ENCODE data around the gene PIEZO2.

Gene PIEZO2

DNA sequence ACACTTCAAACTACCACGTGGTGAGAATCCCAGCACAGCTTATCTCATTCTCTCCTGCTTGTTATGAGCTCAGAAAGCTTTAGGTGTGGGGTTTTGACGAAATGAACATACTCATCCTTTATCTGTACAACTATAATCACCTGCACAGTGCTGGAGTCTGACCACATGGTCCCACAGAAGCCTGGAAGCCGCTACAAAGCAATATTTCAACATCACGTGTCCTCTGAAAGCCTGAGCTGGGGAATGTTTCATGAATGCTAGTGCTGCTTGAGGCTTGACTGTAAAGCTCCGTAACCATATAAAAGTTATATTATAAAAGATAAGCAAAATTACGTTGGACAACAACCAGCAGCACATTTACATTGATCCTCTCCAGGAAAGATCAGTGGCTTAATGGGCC lies 43.9 kb downstream of the PIEZO2 start:
- WGBS (ENCODE audit: insufficient coverage): 100% methylated on average over 1 of the region's 6 CpGs

GRCh38 chr18:11104307-11104706 lies 45.1 kb downstream of the PIEZO2 start:
- Histone ChIP-seq H3K4me3 (ENCODE audit: control insufficient read depth in 1 of 7, extremely low read depth in 1 of 7, insufficient read depth in 4 of 7, low read depth in 2 of 7, low read length in 6 of 7) (no peak overlapping the region), H3K4me1 (ENCODE audit: control extremely low read depth in 1 of 4, control insufficient read depth in 4 of 4, insufficient read depth in 4 of 4, low read length in 3 of 4) (no peaks in the 10 kb centered on the region), H3K27me3 (replicated peaks in 2 of 5; ENCODE audit: control insufficient read depth in 4 of 5, insufficient read depth in 5 of 5, low read length in 4 of 5) (no peaks in the 10 kb centered on the region), H3K9me3 (ENCODE audit: control extremely low read depth in 1 of 5, control insufficient read depth in 4 of 5, insufficient read depth in 2 of 5, low read depth in 1 of 5, low read length in 4 of 5) (no peaks in the 10 kb centered on the region), H3K27ac (ENCODE audit: insufficient read depth in 1 of 2, low read depth in 1 of 2, low read length in 2 of 2, poor library complexity in 1 of 2, severe bottlenecking in 2 of 2) (no peak overlapping the region), H3K36me3 (ENCODE audit: control insufficient read depth in 4 of 4, insufficient read depth in 4 of 4, low read length in 3 of 4) (no peaks in the 10 kb centered on the region)
- ChIA-PET POLR2A (no interaction called here), CTCF (no interaction called here)
- 94% methylated on average over 5 of the region's 5 CpGs for WGBS (ENCODE audit: insufficient coverage)
- DNase-seq: no peak

More for the DNA sequence above, 43.9 kb downstream of the PIEZO2 start:
- CTCF ChIA-PET: no interaction called here
- H3K27me3 ChIP-seq (replicated peaks in 2 of 5; ENCODE audit: control insufficient read depth in 4 of 5, insufficient read depth in 5 of 5, low read length in 4 of 5): no peaks in the 10 kb centered on the region
- no peak for DNase-seq
- no peaks in the 10 kb centered on the region for H3K36me3 ChIP-seq (ENCODE audit: control insufficient read depth in 4 of 4, insufficient read depth in 4 of 4, low read length in 3 of 4)
- POLR2A ChIA-PET: interaction anchor here (0.6 kb wide), 1 partner anchor 16 kb away, joined by 5 read pairs; no protein-coding TSS in a partner anchor
- H3K4me3 ChIP-seq (ENCODE audit: control insufficient read depth in 1 of 7, extremely low read depth in 1 of 7, insufficient read depth in 4 of 7, low read depth in 2 of 7, low read length in 6 of 7): no peak overlapping the region
- no peak overlapping the region for H3K27ac ChIP-seq (ENCODE audit: insufficient read depth in 1 of 2, low read depth in 1 of 2, low read length in 2 of 2, poor library complexity in 1 of 2, severe bottlenecking in 2 of 2)
- H3K4me1 ChIP-seq (ENCODE audit: control extremely low read depth in 1 of 4, control insufficient read depth in 4 of 4, insufficient read depth in 4 of 4, low read length in 3 of 4): no peaks in the 10 kb centered on the region
- H3K9me3 ChIP-seq (ENCODE audit: control extremely low read depth in 1 of 5, control insufficient read depth in 4 of 5, insufficient read depth in 2 of 5, low read depth in 1 of 5, low read length in 4 of 5): no peaks in the 10 kb centered on the region

DNA sequence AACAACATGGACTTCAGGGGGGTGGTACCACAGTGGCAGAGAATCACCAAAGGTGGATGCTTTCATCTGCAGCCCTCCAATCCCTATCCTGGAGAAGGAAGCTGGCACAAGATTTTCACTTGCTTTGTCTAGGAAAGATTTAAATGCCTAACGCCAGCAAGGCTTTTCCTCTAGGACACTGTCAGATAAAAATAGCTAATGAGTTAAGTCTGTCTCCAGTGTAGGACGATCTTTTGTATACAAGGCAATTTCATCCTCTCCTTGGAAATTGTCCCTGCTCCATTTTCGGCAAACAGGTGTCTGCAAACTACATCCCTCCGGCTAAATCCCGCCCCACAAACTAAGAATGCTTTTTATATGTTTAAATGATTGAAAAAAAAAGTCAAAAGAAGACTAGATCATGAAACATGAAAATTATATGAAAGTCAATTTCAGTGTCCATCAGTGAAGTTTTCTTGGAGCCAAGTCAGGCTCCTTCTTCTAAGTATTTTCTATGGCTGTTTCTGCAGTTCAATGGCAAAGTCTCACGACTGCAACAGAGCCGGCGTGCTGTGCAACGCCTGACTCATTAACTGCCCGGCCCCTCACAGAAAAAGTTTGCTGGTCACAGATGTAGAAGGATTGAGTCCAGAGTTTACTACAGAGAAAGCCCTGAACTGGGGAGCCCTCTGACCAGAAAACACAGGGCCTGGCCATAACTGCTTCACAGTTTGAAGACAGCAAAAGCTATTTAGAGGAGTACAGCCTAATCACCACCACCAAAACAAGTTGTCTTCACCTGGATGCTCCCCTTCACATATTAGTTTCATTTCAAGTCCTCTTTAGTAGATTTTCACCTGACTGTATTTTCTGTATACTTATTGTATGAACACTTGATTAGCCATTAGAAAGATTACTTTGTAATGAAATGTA lies 52.3 kb downstream of the PIEZO2 start:
- DNase-seq: no peak
- POLR2A ChIA-PET: no interaction called here
- CTCF ChIA-PET: no interaction called here
- Histone ChIP-seq H3K4me1 (ENCODE audit: control extremely low read depth in 1 of 4, control insufficient read depth in 4 of 4, insufficient read depth in 4 of 4, low read length in 3 of 4) (peaks cover 0 to 10% (median 2%) of the 10 kb centered on the region in 4 experiments), H3K4me3 (ENCODE audit: control insufficient read depth in 1 of 7, extremely low read depth in 1 of 7, insufficient read depth in 4 of 7, low read depth in 2 of 7, low read length in 6 of 7) (no peak overlapping the region), H3K36me3 (ENCODE audit: control insufficient read depth in 4 of 4, insufficient read depth in 4 of 4, low read length in 3 of 4) (no peaks in the 10 kb centered on the region), H3K27ac (ENCODE audit: insufficient read depth in 1 of 2, low read depth in 1 of 2, low read length in 2 of 2, poor library complexity in 1 of 2, severe bottlenecking in 2 of 2) (no peak overlapping the region), H3K27me3 (replicated peaks in 2 of 5; ENCODE audit: control insufficient read depth in 4 of 5, insufficient read depth in 5 of 5, low read length in 4 of 5) (no peaks in the 10 kb centered on the region), H3K9me3 (ENCODE audit: control extremely low read depth in 1 of 5, control insufficient read depth in 4 of 5, insufficient read depth in 2 of 5, low read depth in 1 of 5, low read length in 4 of 5) (no peaks in the 10 kb centered on the region)
- 93% methylated on average over 6 of the region's 10 CpGs for WGBS (ENCODE audit: insufficient coverage)

GRCh38 chr18:11096411-11096810 lies 53.0 kb downstream of the PIEZO2 start:
- no peak for DNase-seq
- WGBS (ENCODE audit: insufficient coverage): 21% methylated on average over 3 of the region's 5 CpGs
- no peak overlapping the region for H3K4me3 ChIP-seq (ENCODE audit: control insufficient read depth in 1 of 7, extremely low read depth in 1 of 7, insufficient read depth in 4 of 7, low read depth in 2 of 7, low read length in 6 of 7)
- ChIA-PET POLR2A (no interaction called here), CTCF (no interaction called here)
- H3K4me1 ChIP-seq (ENCODE audit: control extremely low read depth in 1 of 4, control insufficient read depth in 4 of 4, insufficient read depth in 4 of 4, low read length in 3 of 4): peaks cover 0 to 13% (median 2%) of the 10 kb centered on the region in 4 experiments
- H3K9me3 ChIP-seq (ENCODE audit: control extremely low read depth in 1 of 5, control insufficient read depth in 4 of 5, insufficient read depth in 2 of 5, low read depth in 1 of 5, low read length in 4 of 5): no peaks in the 10 kb centered on the region
- H3K27me3 ChIP-seq (replicated peaks in 2 of 5; ENCODE audit: control insufficient read depth in 4 of 5, insufficient read depth in 5 of 5, low read length in 4 of 5): no peaks in the 10 kb centered on the region
- H3K27ac ChIP-seq (ENCODE audit: insufficient read depth in 1 of 2, low read depth in 1 of 2, low read length in 2 of 2, poor library complexity in 1 of 2, severe bottlenecking in 2 of 2): no peak overlapping the region
- H3K36me3 ChIP-seq (ENCODE audit: control insufficient read depth in 4 of 4, insufficient read depth in 4 of 4, low read length in 3 of 4): no peaks in the 10 kb centered on the region

DNA sequence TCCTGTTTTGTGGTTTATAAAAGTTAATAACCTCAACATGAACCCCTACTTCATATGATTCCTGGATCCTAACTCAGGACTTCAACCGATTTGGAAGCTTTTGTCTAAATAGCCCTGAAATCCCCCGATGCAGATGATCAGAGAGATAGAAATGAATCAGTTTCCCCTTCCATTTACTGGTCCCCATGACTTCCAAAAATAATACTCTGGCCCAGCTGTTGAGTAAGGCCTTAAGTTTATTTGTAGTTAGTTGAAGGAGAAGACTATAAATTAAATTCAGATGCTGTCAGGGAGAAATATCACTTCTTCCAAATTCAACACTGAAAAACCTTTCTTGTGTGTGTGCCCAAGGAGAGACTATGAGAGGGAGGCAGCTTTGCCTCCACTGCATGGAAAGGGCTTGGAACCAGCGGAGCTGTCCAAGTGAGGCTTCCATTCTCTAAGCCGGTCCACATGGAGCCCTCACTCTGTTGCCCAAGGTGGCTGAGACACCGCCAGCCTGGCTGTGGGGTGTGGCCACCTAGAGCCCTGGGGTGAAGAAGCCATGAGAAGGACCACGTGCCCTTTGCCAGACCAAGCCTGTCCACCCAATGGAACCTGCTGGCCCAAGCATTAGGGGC lies 53.6 kb downstream of the PIEZO2 start:
- H3K27ac ChIP-seq (ENCODE audit: insufficient read depth in 1 of 2, low read depth in 1 of 2, low read length in 2 of 2, poor library complexity in 1 of 2, severe bottlenecking in 2 of 2): no peak overlapping the region
- no peak overlapping the region for H3K4me3 ChIP-seq (ENCODE audit: control insufficient read depth in 1 of 7, extremely low read depth in 1 of 7, insufficient read depth in 4 of 7, low read depth in 2 of 7, low read length in 6 of 7)
- 100% methylated on average over 2 of the region's 6 CpGs for WGBS (ENCODE audit: insufficient coverage)
- ChIA-PET POLR2A (no interaction called here), CTCF (no interaction called here)
- no peaks in the 10 kb centered on the region for H3K36me3 ChIP-seq (ENCODE audit: control insufficient read depth in 4 of 4, insufficient read depth in 4 of 4, low read length in 3 of 4)
- H3K27me3 ChIP-seq (replicated peaks in 2 of 5; ENCODE audit: control insufficient read depth in 4 of 5, insufficient read depth in 5 of 5, low read length in 4 of 5): no peaks in the 10 kb centered on the region
- H3K4me1 ChIP-seq (ENCODE audit: control extremely low read depth in 1 of 4, control insufficient read depth in 4 of 4, insufficient read depth in 4 of 4, low read length in 3 of 4): peaks cover 0 to 13% (median 2%) of the 10 kb centered on the region in 4 experiments
- no peaks in the 10 kb centered on the region for H3K9me3 ChIP-seq (ENCODE audit: control extremely low read depth in 1 of 5, control insufficient read depth in 4 of 5, insufficient read depth in 2 of 5, low read depth in 1 of 5, low read length in 4 of 5)
- DNase-seq: no peak

DNA sequence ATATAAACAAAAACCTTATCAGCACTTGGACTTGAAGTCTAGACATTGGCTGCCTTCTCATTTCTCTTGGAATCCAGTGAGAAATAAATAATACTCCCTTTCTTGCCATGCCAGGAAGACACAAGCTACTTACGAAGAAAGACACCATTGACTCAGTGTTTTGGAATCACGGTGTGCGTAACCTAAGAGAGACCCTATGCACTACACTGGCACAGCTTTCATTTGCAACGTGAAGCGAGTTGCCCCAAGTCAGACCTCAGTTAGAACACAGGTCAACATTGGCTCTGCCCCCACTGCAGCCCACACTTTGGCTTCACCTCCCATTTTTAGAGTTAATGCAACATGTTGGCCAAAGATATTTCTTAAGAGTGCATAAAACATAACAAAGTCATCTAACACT lies 54.2 kb downstream of the PIEZO2 start:
- no peak overlapping the region for H3K4me3 ChIP-seq (ENCODE audit: control insufficient read depth in 1 of 7, extremely low read depth in 1 of 7, insufficient read depth in 4 of 7, low read depth in 2 of 7, low read length in 6 of 7)
- no peak overlapping the region for H3K27ac ChIP-seq (ENCODE audit: insufficient read depth in 1 of 2, low read depth in 1 of 2, low read length in 2 of 2, poor library complexity in 1 of 2, severe bottlenecking in 2 of 2)
- WGBS (ENCODE audit: insufficient coverage): 100% methylated on average over 5 of the region's 5 CpGs
- ChIA-PET POLR2A (no interaction called here), CTCF (no interaction called here)
- H3K36me3 ChIP-seq (ENCODE audit: control insufficient read depth in 4 of 4, insufficient read depth in 4 of 4, low read length in 3 of 4): no peaks in the 10 kb centered on the region
- H3K4me1 ChIP-seq (ENCODE audit: control extremely low read depth in 1 of 4, control insufficient read depth in 4 of 4, insufficient read depth in 4 of 4, low read length in 3 of 4): peaks cover 0 to 16% (median 7%) of the 10 kb centered on the region in 4 experiments
- DNase-seq: no peak
- H3K9me3 ChIP-seq (ENCODE audit: control extremely low read depth in 1 of 5, control insufficient read depth in 4 of 5, insufficient read depth in 2 of 5, low read depth in 1 of 5, low read length in 4 of 5): no peaks in the 10 kb centered on the region
- no peaks in the 10 kb centered on the region for H3K27me3 ChIP-seq (replicated peaks in 2 of 5; ENCODE audit: control insufficient read depth in 4 of 5, insufficient read depth in 5 of 5, low read length in 4 of 5)

GRCh38 chr18:11091746-11092145 lies 57.6 kb downstream of the PIEZO2 start:
- POLR2A ChIA-PET: no interaction called here
- H3K4me1 ChIP-seq (ENCODE audit: control extremely low read depth in 1 of 4, control insufficient read depth in 4 of 4, insufficient read depth in 4 of 4, low read length in 3 of 4): peaks cover 0 to 26% (median 15%) of the 10 kb centered on the region in 4 experiments
- no peak overlapping the region for H3K27ac ChIP-seq (ENCODE audit: insufficient read depth in 1 of 2, low read depth in 1 of 2, low read length in 2 of 2, poor library complexity in 1 of 2, severe bottlenecking in 2 of 2)
- H3K27me3 ChIP-seq (replicated peaks in 2 of 5; ENCODE audit: control insufficient read depth in 4 of 5, insufficient read depth in 5 of 5, low read length in 4 of 5): no peaks in the 10 kb centered on the region
- no peaks in the 10 kb centered on the region for H3K9me3 ChIP-seq (ENCODE audit: control extremely low read depth in 1 of 5, control insufficient read depth in 4 of 5, insufficient read depth in 2 of 5, low read depth in 1 of 5, low read length in 4 of 5)
- no peak overlapping the region for H3K4me3 ChIP-seq (ENCODE audit: control insufficient read depth in 1 of 7, extremely low read depth in 1 of 7, insufficient read depth in 4 of 7, low read depth in 2 of 7, low read length in 6 of 7)
- DNase-seq: peak; percentile 2 to 40 (median 25)
- H3K36me3 ChIP-seq (ENCODE audit: control insufficient read depth in 4 of 4, insufficient read depth in 4 of 4, low read length in 3 of 4): no peaks in the 10 kb centered on the region
- 57% methylated on average over 5 of the region's 6 CpGs for WGBS (ENCODE audit: insufficient coverage)
- CTCF ChIA-PET: interaction anchor here (1.2 kb wide), 1 partner anchor 10 kb away, joined by 3 read pairs; no protein-coding TSS in a partner anchor
